ENCODE measurements around the gene MPO.

- no peak for TF ChIP-seq ZFX (IDR thresholded peaks at IDR 0.05)
- TF ChIP-seq, protein P1, sequence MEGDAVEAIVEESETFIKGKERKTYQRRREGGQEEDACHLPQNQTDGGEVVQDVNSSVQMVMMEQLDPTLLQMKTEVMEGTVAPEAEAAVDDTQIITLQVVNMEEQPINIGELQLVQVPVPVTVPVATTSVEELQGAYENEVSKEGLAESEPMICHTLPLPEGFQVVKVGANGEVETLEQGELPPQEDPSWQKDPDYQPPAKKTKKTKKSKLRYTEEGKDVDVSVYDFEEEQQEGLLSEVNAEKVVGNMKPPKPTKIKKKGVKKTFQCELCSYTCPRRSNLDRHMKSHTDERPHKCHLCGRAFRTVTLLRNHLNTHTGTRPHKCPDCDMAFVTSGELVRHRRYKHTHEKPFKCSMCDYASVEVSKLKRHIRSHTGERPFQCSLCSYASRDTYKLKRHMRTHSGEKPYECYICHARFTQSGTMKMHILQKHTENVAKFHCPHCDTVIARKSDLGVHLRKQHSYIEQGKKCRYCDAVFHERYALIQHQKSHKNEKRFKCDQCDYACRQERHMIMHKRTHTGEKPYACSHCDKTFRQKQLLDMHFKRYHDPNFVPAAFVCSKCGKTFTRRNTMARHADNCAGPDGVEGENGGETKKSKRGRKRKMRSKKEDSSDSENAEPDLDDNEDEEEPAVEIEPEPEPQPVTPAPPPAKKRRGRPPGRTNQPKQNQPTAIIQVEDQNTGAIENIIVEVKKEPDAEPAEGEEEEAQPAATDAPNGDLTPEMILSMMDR (conservative IDR thresholded peaks at IDR 0.05), result no peak
These were observed 34.5 kb downstream of the MPO start for GRCh38 chr17:58246104-58246740.

All from C4-2B (cell line).